Inferior parietal cortex (tissue), 1 donor: ENCODE measurements around the gene IL17D.
"Not testable (repeated sequence)": the region's sequence is repeated elsewhere in the genome, so short reads cannot be mapped to it uniquely, and the experiment has no call there.

ENCODE experiments used
- DNase-seq: peaks from one replicate; pipeline ENCODE4 v3.0.0-alpha.2; 2016; ENCODE audit errors: extremely low spot score

Gene IL17D

GRCh38 chr13:20702915-20703779 lies at the start of gene IL17D:
TSS of gene IL17D (plus strand) at chr13:20703699. CDS start at chr13:20704002, 303 bp downstream.
- peak; percentile 29 for DNase-seq

- no peak for DNase-seq
Measured at GRCh38 chr13:20654156-20654555, 49.3 kb upstream of the IL17D start.

GRCh38 chr13:20658451-20659040 lies 45.0 kb upstream of the IL17D start:
- no peak for DNase-seq

- DNase-seq, result no peak
Measured at GRCh38 chr13:20664351-20664750, 39.1 kb upstream of the IL17D start.

- no peak for DNase-seq
Measured at GRCh38 chr13:20666948-20667347, 36.6 kb upstream of the IL17D start.

- DNase-seq, result no peak
Measured at GRCh38 chr13:20667857-20668437, 35.6 kb upstream of the IL17D start.

GRCh38 chr13:20669162-20669561 lies 34.3 kb upstream of the IL17D start:
- no peak for DNase-seq

- DNase-seq, result no peak
Measured at GRCh38 chr13:20671789-20672188, 31.7 kb upstream of the IL17D start.

- no peak for DNase-seq
Measured at GRCh38 chr13:20672772-20673171, 30.7 kb upstream of the IL17D start.

- no peak for DNase-seq
Measured at GRCh38 chr13:20673715-20674114, 29.8 kb upstream of the IL17D start.

GRCh38 chr13:20676213-20676612 lies 27.3 kb upstream of the IL17D start:
- no peak for DNase-seq

GRCh38 chr13:20678606-20679005 lies 24.9 kb upstream of the IL17D start:
- DNase-seq, result not testable (repeated sequence)

- no peak for DNase-seq
Measured at GRCh38 chr13:20679879-20680278, 23.6 kb upstream of the IL17D start.

- DNase-seq, result no peak
Measured at GRCh38 chr13:20680416-20681080, 23.0 kb upstream of the IL17D start.

- not testable (repeated sequence) for DNase-seq
Measured at GRCh38 chr13:20681481-20681880, 22.0 kb upstream of the IL17D start.

- DNase-seq, result no peak
Measured at GRCh38 chr13:20682061-20682460, 21.4 kb upstream of the IL17D start.

GRCh38 chr13:20684041-20684440 lies 19.5 kb upstream of the IL17D start:
- no peak for DNase-seq

- no peak for DNase-seq
Measured at GRCh38 chr13:20684546-20684945, 19.0 kb upstream of the IL17D start.

GRCh38 chr13:20685092-20685491 lies 18.4 kb upstream of the IL17D start:
- no peak for DNase-seq

- no peak for DNase-seq
Measured at GRCh38 chr13:20686167-20686566, 17.3 kb upstream of the IL17D start.

- DNase-seq, result no peak
Measured at GRCh38 chr13:20686863-20687579, 16.5 kb upstream of the IL17D start.

- DNase-seq, result no peak
Measured at GRCh38 chr13:20689291-20689690, 14.2 kb upstream of the IL17D start.
